B cell (primary cell): ENCODE data around the gene TNRC6A.

Source experiments
- EZH2 ChIP-seq: IDR thresholded peaks from 2 replicates; pipeline ENCODE4 v1.6.1; 2012; ENCODE audit warnings: borderline replicate concordance, low read depth, mild to moderate bottlenecking, moderate library complexity, low read length; ENCODE audit not compliant: insufficient read depth, poor library complexity, severe bottlenecking
- TF ChIP-seq, protein P1 (sequence below): fragments of 200-600 bp; IDR thresholded peaks from one replicate; pipeline ENCODE4 v1.8.0; 2022; ENCODE audit warnings: antibody characterized with exemption, mild to moderate bottlenecking

GRCh38 chr16:24685539-24686432 is 43.7 kb upstream of the TNRC6A start:
- TF ChIP-seq, protein P1, sequence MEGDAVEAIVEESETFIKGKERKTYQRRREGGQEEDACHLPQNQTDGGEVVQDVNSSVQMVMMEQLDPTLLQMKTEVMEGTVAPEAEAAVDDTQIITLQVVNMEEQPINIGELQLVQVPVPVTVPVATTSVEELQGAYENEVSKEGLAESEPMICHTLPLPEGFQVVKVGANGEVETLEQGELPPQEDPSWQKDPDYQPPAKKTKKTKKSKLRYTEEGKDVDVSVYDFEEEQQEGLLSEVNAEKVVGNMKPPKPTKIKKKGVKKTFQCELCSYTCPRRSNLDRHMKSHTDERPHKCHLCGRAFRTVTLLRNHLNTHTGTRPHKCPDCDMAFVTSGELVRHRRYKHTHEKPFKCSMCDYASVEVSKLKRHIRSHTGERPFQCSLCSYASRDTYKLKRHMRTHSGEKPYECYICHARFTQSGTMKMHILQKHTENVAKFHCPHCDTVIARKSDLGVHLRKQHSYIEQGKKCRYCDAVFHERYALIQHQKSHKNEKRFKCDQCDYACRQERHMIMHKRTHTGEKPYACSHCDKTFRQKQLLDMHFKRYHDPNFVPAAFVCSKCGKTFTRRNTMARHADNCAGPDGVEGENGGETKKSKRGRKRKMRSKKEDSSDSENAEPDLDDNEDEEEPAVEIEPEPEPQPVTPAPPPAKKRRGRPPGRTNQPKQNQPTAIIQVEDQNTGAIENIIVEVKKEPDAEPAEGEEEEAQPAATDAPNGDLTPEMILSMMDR, result no peak
- no peak for TF ChIP-seq EZH2
